ENCODE measurements around the gene GALP. TPM values are rescaled to one million over a fixed set of nuclear protein-coding genes. Genes with fewer than 3 reads are reported as not detected.
"Not testable (repeated sequence)": the region's sequence is repeated elsewhere in the genome, so short reads cannot be mapped to it uniquely, and the experiment has no call there.

The GALP gene
- total RNA-seq, 2 donors from 2014 or later = not detected

GRCh38 chr19:56189785-56190184 is 14.0 kb downstream of the GALP start:
- DNase-seq = no peak
- intact Hi-C loops (cut with DNase I) = no loop called here
- no peak for TF ChIP-seq CTCF (IDR thresholded peaks at IDR 0.05)

GRCh38 chr19:56191115-56191514 is 15.3 kb downstream of the GALP start:
- H3K9ac ChIP-seq (ENCODE audit: low read depth in 2 of 2, low read length in 2 of 2) = no peak overlapping the region
- H3K9me3 ChIP-seq = no peaks in the 10 kb centered on the region
- no peaks in the 10 kb centered on the region for H3K4me1 ChIP-seq
- TF ChIP-seq CTCF (IDR thresholded peaks at IDR 0.05) = no peak
- H3K27me3 ChIP-seq = no peaks in the 10 kb centered on the region
- no peaks in the 10 kb centered on the region for H3K36me3 ChIP-seq
- no peak for DNase-seq
- no peak overlapping the region for H3K4me3 ChIP-seq
- intact Hi-C loops (cut with DNase I) = no loop called here
- H3K27ac ChIP-seq = no peak overlapping the region

More at GRCh38 chr19:56189785-56190184, 14.0 kb downstream of the GALP start:
- H3K4me1 ChIP-seq = no peaks in the 10 kb centered on the region
- no peak overlapping the region for H3K9ac ChIP-seq (ENCODE audit: low read depth in 2 of 2, low read length in 2 of 2)
- no peaks in the 10 kb centered on the region for H3K27me3 ChIP-seq
- no peak overlapping the region for H3K27ac ChIP-seq
- H3K9me3 ChIP-seq = no peaks in the 10 kb centered on the region
- no peak overlapping the region for H3K4me3 ChIP-seq
- no peaks in the 10 kb centered on the region for H3K36me3 ChIP-seq

- no peaks in the 10 kb centered on the region for H3K36me3 ChIP-seq
- no peaks in the 10 kb centered on the region for H3K4me1 ChIP-seq
- intact Hi-C loops (cut with DNase I) = no loop called here
- no peaks in the 10 kb centered on the region for H3K9me3 ChIP-seq
- TF ChIP-seq CTCF (IDR thresholded peaks at IDR 0.05) = no peak
- H3K4me3 ChIP-seq = no peak overlapping the region
- no peak for DNase-seq
- H3K27ac ChIP-seq = no peak overlapping the region
- H3K9ac ChIP-seq (ENCODE audit: low read depth in 2 of 2, low read length in 2 of 2) = no peak overlapping the region
- no peaks in the 10 kb centered on the region for H3K27me3 ChIP-seq
Measured at GRCh38 chr19:56191711-56192110, 15.9 kb downstream of the GALP start.

GRCh38 chr19:56193981-56194640 is 18.3 kb downstream of the GALP start:
- no peak overlapping the region for H3K9ac ChIP-seq (ENCODE audit: low read depth in 2 of 2, low read length in 2 of 2)
- H3K9me3 ChIP-seq = no peaks in the 10 kb centered on the region
- H3K27ac ChIP-seq = no peak overlapping the region
- intact Hi-C loops (cut with DNase I) = no loop called here
- DNase-seq = no peak
- H3K4me1 ChIP-seq = no peaks in the 10 kb centered on the region
- no peak for TF ChIP-seq CTCF (IDR thresholded peaks at IDR 0.05)
- H3K27me3 ChIP-seq = no peaks in the 10 kb centered on the region
- no peaks in the 10 kb centered on the region for H3K36me3 ChIP-seq
- no peak overlapping the region for H3K4me3 ChIP-seq

GRCh38 chr19:56197646-56198045 is 21.8 kb downstream of the GALP start, which contains the start of gene ZSCAN5B:
Gene ZSCAN5B (minus strand): TSS chr19:56197783. CDS start chr19:56193052, 4,731 bp downstream.
- H3K27ac ChIP-seq; DNase-seq; H3K27me3 ChIP-seq; H3K9ac ChIP-seq (ENCODE audit: low read depth in 2 of 2, low read length in 2 of 2); H3K4me1 ChIP-seq; H3K36me3 ChIP-seq; H3K9me3 ChIP-seq; H3K4me3 ChIP-seq; intact Hi-C loops (cut with DNase I): not testable (repeated sequence)

- H3K9ac ChIP-seq (ENCODE audit: low read depth in 2 of 2, low read length in 2 of 2) = no peak overlapping the region
- intact Hi-C loops (cut with DNase I) = no loop called here
- no peak overlapping the region for H3K4me3 ChIP-seq
- no peaks in the 10 kb centered on the region for H3K36me3 ChIP-seq
- no peak overlapping the region for H3K27ac ChIP-seq
- no peaks in the 10 kb centered on the region for H3K27me3 ChIP-seq
- no peak for TF ChIP-seq CTCF (IDR thresholded peaks at IDR 0.05)
- H3K4me1 ChIP-seq = no peaks in the 10 kb centered on the region
- no peaks in the 10 kb centered on the region for H3K9me3 ChIP-seq
- no peak for DNase-seq
Measured at GRCh38 chr19:56199687-56200086, 23.9 kb downstream of the GALP start.

Data from colonic mucosa (tissue), 4 donors.